ENCODE measurements around the gene SNX27. TPM values are rescaled to one million over a fixed set of nuclear protein-coding genes. Genes with fewer than 3 reads are reported as not detected.

Gene SNX27
- total RNA-seq, 2 donors from 2014 or later = 24.1 to 38.4 TPM

- no peak overlapping the region for H3K4me3 ChIP-seq
- no peaks in the 10 kb centered on the region for H3K27me3 ChIP-seq (replicated peaks; ENCODE audit: insufficient read depth)
- 95% methylated on average over 3 of the region's 3 CpGs for WGBS
- TF ChIP-seq POLR2A (IDR thresholded peaks at IDR 0.05) (no peak), POLR2AphosphoS5 (IDR thresholded peaks at IDR 0.05) (no peak), CTCF (IDR thresholded peaks at IDR 0.05) (no peak)
- no peaks in the 10 kb centered on the region for H3K4me1 ChIP-seq (replicated peaks)
- no peak for DNase-seq (ENCODE audit: low spot score)
- intact Hi-C loops (cut with DNase I) = loop anchor here (10.0 kb wide), 1 partner anchor 75 kb away; no protein-coding TSS in a partner anchor
- H3K27ac ChIP-seq = no peak overlapping the region
- no peaks in the 10 kb centered on the region for H3K36me3 ChIP-seq
- no peaks in the 10 kb centered on the region for H3K9me3 ChIP-seq
Measured at GRCh38 chr1:151610142-151610541, 1.7 kb upstream of the SNX27 start.

- 13% methylated on average over 6 of the region's 6 CpGs for WGBS
- TF ChIP-seq CTCF (IDR thresholded peaks at IDR 0.05) (no peak), POLR2AphosphoS5 (IDR thresholded peaks at IDR 0.05) (no peak), POLR2A (IDR thresholded peaks at IDR 0.05) (no peak)
- Histone ChIP-seq H3K27me3 (replicated peaks; ENCODE audit: insufficient read depth) (no peaks in the 10 kb centered on the region), H3K27ac (peak overlapping the region; percentile 91 to 95), H3K4me1 (replicated peaks) (no peaks in the 10 kb centered on the region), H3K36me3 (no peaks in the 10 kb centered on the region), H3K9me3 (no peaks in the 10 kb centered on the region), H3K4me3 (peak overlapping the region in 1 of 2 donors; percentile 94)
- DNase-seq (ENCODE audit: low spot score) = peak; percentile 43
- intact Hi-C loops (cut with DNase I) = loop anchor here (10.0 kb wide), 1 partner anchor 73 kb away; no protein-coding TSS in a partner anchor
Measured at GRCh38 chr1:151611288-151611790, 511 bp upstream of the SNX27 start.

- peak; percentile 7 for DNase-seq (ENCODE audit: low spot score)
- no peak for TF ChIP-seq POLR2A (IDR thresholded peaks at IDR 0.05)
- TF ChIP-seq POLR2AphosphoS5 (IDR thresholded peaks at IDR 0.05) = no peak
- no peak for TF ChIP-seq CTCF (IDR thresholded peaks at IDR 0.05)
- Histone ChIP-seq H3K36me3 (no peaks in the 10 kb centered on the region), H3K27me3 (replicated peaks; ENCODE audit: insufficient read depth) (no peaks in the 10 kb centered on the region), H3K27ac (peak overlapping the region; percentile 91 to 95), H3K9me3 (no peaks in the 10 kb centered on the region), H3K4me3 (peak overlapping the region; percentile 94 to 99), H3K4me1 (replicated peaks) (no peaks in the 10 kb centered on the region)
- 1% methylated on average over 39 of the region's 44 CpGs for WGBS
- intact Hi-C loops (cut with DNase I) = loop anchor here (10.0 kb wide), 1 partner anchor 72 kb away; no protein-coding TSS in a partner anchor
Measured at GRCh38 chr1:151612501-151613281, 841 bp downstream of the SNX27 start.

GRCh38 chr1:151613282-151613780 is 1.5 kb downstream of the SNX27 start:
- 26% methylated on average over 9 of the region's 9 CpGs for WGBS

GRCh38 chr1:151615711-151616504 is 4.1 kb downstream of the SNX27 start:
- no peaks in the 10 kb centered on the region for H3K9me3 ChIP-seq
- no peak overlapping the region for H3K4me3 ChIP-seq
- intact Hi-C loops (cut with DNase I) = loop anchor here (10.0 kb wide), 1 partner anchor 69 kb away; no protein-coding TSS in a partner anchor
- peaks cover 7% of the 10 kb centered on the region for H3K4me1 ChIP-seq (replicated peaks)
- no peaks in the 10 kb centered on the region for H3K36me3 ChIP-seq
- no peak overlapping the region for H3K27ac ChIP-seq
- TF ChIP-seq CTCF (IDR thresholded peaks at IDR 0.05) = no peak
- TF ChIP-seq POLR2A (IDR thresholded peaks at IDR 0.05) = no peak
- no peak for TF ChIP-seq POLR2AphosphoS5 (IDR thresholded peaks at IDR 0.05)
- no peak for DNase-seq (ENCODE audit: low spot score)
- H3K27me3 ChIP-seq (replicated peaks; ENCODE audit: insufficient read depth) = no peaks in the 10 kb centered on the region
- WGBS = 34% methylated on average over 4 of the region's 4 CpGs

More at GRCh38 chr1:151613282-151613780, 1.5 kb downstream of the SNX27 start:
- Histone ChIP-seq H3K36me3 (no peaks in the 10 kb centered on the region), H3K4me1 (replicated peaks) (no peaks in the 10 kb centered on the region), H3K9me3 (no peaks in the 10 kb centered on the region), H3K27ac (peak overlapping the region; percentile 91 to 95), H3K4me3 (peak overlapping the region; percentile 94 to 99), H3K27me3 (replicated peaks; ENCODE audit: insufficient read depth) (no peaks in the 10 kb centered on the region)
- intact Hi-C loops (cut with DNase I) = loop anchor here (10.0 kb wide), 1 partner anchor 71 kb away; no protein-coding TSS in a partner anchor
- DNase-seq (ENCODE audit: low spot score) = no peak
- peak; percentile 10 for TF ChIP-seq POLR2AphosphoS5 (IDR thresholded peaks at IDR 0.05)
- no peak for TF ChIP-seq POLR2A (IDR thresholded peaks at IDR 0.05)
